HG02623 (cell line): Measurements from ENCODE around the gene KRT86.
"Not testable (repeated sequence)": the region's sequence is repeated elsewhere in the genome, so short reads cannot be mapped to it uniquely, and the experiment has no call there.

ENCODE experiments used
- ATAC-seq: cut with Tn5 transposase; IDR thresholded peaks from one replicate; pipeline ENCODE4 v1.9.1; 2021; ENCODE audit warnings: moderate library complexity; ENCODE audit not compliant: unreplicated experiment

KRT86 gene

DNA sequence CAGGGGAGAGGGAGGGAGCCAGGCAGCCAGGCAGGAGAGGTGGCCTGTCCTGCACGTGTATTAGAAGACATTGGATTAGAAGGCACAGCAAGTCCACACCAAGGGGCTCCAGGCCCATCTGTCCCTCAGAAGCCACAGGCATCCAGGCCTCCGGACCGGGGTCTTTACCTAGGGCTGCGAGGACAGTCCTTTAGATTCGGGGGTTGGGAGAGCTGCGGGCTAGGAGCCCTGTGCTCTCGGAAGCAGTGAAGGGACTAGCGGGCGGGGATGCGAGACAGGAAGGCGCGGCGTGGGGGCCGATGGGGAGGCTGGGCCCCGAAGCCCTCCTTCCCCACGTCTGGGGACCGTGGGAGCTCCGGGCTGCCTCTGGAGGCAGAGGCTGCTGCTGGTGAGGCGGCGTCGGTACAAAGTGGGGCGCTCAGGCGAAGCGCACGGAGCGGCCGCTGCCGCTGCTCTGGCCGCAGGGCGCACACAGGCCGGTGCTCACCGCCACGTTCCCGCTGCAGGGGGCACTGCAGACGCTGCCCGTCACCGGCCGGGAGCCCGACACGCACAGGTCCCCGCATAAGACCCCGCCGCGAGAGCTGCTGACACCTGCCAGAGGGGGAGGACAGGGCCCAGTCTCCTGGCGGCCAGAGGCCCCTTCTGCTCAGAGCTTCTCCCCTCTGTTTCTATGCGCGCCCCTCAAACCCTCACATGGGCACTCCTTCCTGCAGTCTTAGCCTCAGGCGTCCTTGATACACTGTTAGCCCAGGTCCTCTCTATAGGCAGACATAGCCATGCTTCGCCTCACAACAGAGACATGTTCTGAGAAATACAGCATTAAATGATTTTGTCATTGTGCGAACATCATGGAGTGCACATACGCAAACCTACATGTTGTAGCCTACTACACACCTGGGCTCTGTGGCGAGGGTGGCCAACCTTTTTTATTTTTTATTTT, 24.1 kb upstream of the KRT86 start:
- ATAC-seq = no peak

DNA sequence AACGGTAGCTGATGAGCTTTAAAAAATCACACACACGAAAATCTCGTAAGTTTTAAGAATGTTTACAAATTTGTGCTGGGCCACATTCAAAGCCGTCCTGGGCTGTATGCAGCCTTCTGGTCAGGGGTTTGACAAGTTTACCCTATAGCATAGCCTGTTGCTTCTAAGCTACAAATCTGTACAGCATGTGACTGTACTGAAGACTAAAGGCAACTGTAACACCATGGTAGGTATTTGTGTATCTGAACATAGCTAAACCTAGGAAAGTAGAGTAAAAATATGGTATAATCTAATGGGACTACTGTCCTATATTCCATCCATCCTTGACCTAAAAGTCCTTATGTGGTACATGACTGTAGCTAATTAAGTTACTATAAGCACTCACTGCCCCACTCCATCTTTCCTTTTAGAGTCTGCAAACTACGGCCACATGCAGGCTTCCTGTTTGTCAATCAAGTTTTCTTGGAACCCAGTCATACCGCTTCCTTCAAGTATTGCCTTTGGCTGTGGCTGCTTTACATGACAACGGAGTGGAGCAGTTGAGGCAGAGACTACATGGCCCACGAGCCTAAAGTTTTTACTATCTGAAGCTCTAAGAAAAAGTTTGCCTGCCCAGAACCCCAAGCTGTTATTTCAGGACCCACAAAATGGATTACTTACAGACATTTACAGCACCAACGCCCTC, 22.9 kb upstream of the KRT86 start:
- no peak for ATAC-seq

GRCh38 chr12:52252175-52252615, 22.2 kb upstream of the KRT86 start:
- ATAC-seq = not testable (repeated sequence)

- no peak for ATAC-seq
Observed at GRCh38 chr12:52252728-52253343, 21.6 kb upstream of the KRT86 start.

DNA sequence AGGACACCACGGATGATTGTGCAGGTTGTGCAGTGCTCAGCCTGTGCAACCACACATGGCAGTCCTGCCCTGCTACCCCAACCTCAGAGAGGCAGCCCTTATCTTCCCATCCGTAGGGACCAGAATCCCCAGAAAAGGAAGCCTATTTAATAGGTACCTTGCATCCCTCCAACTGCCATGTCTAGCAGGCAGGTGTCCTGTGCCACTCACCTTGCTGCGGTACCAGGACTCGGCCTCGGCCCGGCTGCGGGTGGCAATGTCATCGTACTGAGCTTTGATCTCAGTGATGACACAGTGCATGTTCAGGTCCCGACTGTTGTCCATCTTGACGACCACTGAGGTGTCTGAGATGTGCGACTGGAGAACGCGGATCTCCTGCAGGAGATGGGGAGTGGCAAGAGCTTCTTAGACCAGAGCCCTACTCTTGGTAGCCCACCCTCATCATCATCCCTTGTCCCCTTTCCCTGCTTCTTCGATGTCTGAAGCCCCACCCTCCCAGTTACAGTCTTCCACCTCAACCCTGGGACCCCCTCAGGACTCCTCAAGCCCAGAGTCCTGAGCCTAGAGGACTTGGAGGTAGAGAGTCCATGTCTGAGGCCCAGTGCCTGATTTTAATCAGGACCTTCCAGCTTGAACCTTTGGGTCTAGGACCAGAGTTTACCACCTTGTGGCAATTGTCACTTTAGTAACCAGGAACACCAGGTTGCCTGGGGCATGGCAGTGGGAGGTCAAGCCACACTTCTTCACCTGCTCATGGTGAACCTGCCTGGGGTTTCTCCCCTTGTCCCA, 20.9 kb upstream of the KRT86 start:
- no peak for ATAC-seq

DNA sequence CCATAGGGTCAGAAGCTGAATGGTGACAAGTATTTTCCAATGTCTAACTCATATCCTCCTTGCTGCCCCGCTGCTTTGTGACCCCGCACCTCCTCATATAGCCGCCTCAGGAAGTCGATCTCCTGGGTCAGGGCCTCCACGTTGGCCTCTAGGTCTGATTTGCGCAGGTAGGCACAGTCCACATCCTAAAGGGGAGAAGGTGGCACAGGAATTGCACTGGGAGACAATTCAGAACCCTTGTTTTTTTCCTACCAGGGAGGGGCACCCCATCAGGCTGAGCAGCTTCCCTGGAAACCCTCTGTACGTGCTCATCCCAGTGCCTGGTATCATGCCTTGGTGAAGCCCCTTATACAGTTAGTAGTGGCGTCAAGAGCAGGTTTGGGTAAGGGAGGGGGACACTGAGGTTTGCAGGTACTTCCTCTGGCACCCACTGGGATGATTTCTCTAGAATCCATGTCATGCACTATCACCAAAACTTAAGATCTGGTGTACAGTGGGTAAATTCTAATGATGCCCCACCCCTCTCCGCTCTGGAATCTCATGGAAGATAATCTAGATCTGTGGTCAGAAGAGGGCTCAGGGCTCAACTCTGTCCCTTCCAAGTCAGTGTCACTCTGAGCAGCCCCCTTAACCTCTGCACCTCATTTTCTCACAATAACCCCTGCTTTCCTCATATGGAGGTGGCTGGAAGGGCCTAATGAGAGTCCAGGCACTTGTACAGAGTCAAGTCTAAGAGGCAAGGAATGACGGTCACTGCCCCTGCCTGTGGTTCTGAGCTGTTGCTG, 20.1 kb upstream of the KRT86 start:
- no peak for ATAC-seq

DNA sequence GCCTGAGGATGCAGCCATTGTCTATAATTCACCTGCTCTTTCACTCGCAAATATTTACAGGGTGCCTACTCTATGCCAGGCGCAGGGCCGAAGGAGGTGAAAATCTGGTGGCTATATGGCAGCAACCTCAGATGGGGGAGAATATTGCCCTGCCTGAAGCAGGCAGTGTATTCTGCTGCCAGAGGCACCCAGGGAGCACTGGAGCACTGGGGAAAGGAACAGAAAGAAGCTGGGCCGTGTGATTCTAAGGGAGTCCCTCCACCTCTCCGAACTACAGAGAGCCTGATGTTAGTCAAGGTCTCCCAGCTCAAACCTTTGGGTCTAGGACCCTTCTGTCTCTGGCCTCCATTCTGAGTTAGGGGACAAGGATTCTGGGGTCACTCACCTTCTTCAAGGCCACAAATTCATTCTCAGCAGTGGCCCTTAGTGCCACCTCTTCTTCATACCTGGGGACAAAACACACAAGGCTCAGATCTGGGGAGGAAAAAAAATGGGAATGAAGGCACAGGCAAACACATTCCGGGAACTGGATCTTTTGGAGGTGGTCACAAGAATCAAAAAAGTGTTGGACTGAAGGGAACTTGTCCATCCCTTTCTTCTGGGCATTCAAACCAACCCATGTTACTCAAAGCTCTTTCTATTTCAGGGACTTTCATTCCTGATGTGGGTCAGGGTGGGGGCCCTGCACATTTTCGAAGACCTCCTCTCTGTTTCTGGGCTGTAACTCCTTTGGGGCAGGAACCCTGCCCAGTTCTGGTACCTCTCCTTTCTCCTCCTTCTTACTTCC, 19.3 kb upstream of the KRT86 start:
- no peak for ATAC-seq

DNA sequence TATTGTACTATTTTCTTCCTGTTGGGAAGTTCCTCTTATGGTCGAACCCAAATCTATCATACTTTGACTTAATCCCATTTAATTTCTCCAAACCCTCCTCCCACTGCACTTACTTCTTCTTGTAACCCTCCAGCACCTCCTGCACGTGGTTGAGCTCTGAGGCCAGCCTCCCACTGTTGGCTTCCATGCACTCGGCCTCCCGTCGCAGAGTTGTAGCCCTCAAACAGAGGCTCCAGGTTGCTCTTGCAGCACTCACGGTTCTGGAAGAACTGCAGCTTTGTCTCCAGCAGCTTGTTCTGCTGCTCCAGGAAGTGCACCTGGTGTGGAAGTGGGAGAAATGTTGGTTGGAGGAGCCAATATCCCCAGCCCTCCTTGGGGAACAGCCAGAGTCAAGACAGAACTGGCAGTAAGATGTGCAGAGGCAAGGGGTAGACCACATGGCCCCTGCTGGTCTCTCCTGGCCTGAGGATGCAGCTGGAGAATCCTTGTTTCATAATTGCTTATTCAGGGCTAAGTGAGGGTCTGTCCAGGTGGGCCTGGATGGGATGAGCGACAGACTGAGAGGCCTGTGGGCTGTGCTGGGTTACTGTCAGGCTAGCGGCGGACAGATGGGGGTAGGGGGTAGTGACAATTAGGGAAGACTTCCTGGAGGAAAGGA, 18.4 kb upstream of the KRT86 start:
- no peak for ATAC-seq

- no peak for ATAC-seq
Observed at GRCh38 chr12:52256584-52256935, 17.9 kb upstream of the KRT86 start.

- no peak for ATAC-seq
Observed at GRCh38 chr12:52257074-52257551, 17.3 kb upstream of the KRT86 start.

GRCh38 chr12:52257922-52258321, 16.5 kb upstream of the KRT86 start:
- ATAC-seq = not testable (repeated sequence)

DNA sequence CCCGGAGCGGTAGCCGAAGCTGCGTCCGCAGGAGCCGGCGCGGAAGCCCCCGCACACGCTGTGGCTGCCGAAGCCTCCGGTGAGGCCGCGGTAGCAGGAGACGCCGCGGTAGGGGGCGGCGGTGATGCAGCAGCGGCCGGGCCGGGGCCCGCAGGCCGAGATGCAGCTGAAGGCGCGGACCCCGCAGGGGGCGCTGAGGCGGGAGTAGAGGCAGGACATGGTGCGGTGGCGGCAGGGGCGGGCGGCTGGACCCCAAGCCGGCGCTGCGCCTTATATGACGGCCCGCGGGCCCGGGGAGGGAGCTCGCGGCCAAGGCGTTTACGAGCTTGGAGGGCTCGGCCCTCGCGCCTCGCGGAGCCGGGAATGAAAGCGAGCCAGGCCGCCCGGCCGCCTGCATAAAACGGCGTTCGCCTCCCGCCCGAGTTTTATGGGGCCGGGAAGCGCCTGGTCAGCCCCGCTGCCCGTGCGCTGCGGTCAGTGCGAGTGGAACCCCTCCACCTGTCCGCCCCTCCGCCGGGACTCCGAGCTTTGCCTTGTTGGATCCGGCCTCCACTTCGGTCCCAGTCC, 16.0 kb upstream of the KRT86 start:
- ATAC-seq = no peak

DNA sequence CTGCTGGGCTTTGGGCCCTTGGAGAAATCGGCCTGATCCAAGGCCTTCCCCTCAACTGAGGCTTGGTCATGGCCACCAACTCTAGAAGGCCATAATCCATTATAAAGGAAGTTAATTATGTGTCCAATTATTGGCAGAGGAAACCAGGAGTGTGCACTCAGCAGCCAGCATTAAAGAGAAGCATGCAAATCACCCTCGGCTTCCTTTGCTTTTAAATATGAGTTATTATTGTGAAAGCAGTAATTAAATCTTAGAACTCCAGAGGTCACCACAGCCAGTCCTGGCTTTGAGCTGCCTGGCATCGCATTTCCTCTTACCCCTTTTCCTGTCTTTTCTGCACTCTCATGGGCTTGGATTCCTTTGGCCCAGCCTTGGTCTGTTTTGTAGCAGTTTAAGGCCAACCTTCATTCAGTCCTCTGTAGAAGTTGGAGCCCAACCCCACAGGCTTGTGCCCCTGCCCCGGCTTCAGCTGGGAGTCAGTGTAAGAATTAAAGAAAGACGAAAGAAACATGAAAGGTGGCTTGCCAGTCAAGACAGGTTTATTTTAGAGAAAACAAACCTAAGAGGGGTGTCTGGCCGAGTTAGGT, 14.7 kb upstream of the KRT86 start:
- no peak for ATAC-seq

- no peak for ATAC-seq
Observed at GRCh38 chr12:52260361-52261207, 13.9 kb upstream of the KRT86 start.

GRCh38 chr12:52261208-52261484, 13.3 kb upstream of the KRT86 start:
- no peak for ATAC-seq

DNA sequence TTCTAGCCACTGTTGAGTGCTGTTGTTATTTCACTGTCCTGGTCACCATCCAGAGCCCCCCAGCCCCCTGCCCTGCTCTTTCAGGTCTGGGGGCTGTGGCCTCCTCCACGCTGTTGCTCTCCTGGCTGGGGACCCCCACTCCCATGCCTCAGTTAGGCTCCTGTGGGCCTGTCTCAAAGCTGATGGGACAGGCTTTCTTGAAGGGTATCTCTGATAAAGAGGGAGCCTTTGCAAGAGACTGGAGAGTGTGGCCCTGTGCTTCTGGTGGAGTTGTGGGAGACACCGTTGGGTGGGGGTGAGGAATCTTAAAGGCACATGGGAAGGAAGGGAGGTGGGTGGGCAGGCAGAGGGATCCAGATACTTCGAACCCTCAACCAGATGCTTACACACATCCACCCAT, 12.2 kb upstream of the KRT86 start:
- no peak for ATAC-seq

GRCh38 chr12:52263761-52264434, 10.5 kb upstream of the KRT86 start:
- ATAC-seq = no peak
